NCI-H1092 (cell line): ENCODE results near the gene GALE.
"Not testable (repeated sequence)": the region's sequence is repeated elsewhere in the genome, so short reads cannot be mapped to it uniquely, and the experiment has no call there.

Experiments
- DNase-seq: peaks from one replicate; lab custom pipeline; 2025; lab: John Stamatoyannopoulos, UW

The GALE gene

DNA sequence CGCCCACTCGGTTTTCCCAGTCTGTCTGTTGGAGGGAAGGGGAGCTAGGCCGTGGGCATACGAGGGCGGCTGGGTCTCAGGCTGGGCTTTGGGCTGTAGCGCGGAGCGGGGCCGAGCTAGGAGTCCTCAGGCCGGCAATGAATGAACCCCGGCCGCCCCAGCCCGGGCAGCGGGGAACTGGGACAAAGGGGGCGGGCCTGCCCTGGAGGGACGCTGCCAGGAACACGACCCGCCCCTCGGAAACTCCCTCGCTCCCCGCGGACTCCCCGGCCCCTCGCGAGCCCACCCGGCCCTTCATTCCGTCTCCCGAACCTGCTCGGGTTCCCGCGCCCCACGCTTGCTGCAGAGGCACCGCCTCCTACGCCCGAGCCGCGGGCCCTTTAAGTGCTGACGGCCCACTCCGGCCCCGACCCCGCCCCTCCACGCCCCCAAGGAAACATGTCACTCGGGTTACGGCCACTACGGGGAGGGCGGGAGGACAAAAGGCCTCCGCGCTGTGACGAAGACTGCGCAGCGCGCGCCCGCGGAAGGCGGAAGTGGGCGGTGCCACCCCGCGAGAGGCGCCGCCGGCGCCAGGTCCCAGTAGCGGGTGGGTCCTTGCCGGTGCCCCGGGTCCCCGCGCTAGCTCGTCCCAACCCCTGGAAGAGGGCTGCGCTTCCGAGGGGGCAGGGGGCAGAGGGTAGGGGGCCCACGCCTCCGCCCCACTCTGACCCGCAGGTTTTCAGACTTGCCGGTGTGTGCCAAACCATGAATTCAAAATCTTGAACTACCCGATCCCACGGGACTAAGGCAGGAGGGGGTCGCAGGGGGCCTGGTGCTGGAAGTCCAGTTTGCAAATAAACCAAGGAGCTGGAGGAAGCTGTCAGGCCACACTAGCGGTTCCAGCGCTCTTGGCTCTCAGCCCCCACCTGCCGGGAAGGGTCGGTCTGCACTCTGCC is at the start of gene GALE:
GALE (minus strand) TSS at position 355 of the 938 bp plus-strand sequence. CDS start 1,747 bp downstream, outside the sequence.
- DNase-seq = peak; percentile 95

DNA sequence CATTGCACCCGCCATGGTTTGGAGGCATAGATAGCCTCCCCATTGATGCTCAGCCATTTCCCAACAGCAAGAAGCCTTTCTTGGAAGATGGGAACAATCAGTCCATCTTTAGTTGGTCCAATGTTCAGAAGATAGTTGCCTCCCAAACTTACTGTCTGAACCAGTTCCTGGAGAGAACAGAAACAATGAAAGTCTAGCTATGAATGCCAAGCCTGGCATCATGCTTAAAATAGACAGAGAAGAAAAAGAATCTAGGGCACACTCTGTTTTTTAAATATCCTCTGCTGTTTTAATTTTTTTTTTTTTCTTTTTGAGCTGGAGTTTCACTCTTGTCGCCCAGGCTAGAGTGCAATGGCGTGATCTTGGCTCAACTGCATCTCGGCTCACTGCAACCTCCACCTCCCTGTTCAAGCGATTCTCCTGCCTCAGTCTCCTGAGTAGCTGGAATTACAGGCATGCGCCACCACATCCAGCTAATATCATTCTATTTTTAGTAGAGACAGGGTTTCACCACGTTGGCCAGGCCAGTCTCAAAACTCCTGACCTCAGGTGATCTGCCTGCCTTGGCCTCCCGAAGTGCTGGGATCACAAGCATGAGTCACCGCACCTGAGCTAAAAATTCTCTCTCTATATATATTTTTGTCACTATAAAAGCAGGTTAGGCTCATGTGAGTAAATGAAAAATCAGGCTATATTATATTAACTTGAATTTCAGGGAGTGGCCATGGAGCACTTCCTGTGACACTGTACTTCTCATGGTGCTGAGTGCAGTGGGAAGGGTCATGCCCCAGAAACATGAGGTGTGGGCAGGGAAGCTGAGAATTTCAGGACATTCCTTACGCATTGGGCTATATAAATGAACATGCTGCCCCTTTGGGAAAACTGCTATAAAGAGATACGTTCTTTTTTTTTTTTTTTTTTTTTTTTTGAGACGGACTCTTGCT is 48.4 kb upstream of the GALE start:
- no peak for DNase-seq

DNA sequence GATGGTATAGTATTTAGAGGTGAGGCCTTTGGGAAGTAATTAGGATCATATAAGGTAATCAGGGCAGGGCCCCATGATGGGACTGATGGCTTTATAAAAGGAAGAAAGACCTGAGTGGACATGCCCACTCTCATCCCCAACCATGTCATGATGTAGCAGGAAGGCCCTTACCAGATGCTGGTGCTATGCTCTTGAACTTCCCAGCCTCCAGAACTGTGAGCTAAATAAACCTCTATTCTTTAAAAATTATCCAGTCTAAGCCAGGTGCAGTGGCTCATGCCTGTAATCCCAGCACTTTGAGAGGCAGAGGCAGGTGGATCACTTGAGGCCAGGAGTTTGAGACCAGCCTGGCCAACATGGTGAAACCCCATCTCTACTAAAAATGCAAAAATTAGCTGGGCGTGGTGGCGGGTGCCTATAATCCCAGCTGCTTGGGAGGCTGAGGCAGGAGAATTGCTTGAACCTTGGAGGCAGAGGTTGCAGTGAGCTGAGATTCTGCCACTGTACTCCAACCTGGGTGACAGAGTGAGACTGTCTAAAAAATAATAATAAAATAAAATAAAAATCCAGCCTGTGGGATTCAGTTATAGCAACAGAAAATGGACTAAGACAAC is 47.0 kb upstream of the GALE start:
- DNase-seq = not testable (repeated sequence)

DNA sequence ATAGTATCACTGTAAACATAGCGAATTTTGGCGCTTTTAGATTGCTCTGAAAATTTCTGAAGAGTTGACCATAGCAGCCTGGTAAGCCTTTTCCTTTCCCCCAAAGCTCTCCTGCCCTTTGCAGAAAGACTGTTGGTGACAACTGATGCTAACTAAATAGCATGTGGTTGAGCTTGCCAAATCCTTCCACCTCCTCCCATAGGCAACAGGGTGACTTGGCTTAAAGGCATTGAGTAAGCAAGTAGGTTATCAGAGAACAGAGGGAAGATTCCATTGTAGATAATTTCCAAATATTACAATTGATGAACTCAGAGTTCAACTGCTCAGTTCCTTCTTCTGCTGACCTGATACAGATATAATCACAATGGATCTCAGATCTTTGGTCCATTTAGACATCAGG is 44.6 kb upstream of the GALE start:
- DNase-seq = no peak

DNA sequence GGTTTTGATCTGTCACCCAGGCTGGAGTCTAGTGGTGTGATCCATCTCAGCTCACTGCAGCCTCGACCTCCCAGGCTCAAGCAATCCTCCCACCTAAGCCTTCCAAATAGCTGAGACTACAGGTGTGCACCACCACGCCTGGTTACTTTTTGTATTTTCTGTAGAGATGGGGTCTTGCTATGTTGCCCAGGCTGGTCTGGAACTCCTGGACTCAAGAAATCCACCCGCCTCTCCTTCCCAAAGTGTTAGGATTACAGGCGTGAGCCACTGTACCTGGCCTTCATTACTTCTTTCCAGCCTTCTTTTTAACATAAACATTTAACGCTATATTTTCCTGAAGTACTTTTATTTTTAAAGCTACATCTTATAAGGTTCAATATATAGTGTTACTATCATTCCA is 43.1 kb upstream of the GALE start:
- DNase-seq = no peak

DNA sequence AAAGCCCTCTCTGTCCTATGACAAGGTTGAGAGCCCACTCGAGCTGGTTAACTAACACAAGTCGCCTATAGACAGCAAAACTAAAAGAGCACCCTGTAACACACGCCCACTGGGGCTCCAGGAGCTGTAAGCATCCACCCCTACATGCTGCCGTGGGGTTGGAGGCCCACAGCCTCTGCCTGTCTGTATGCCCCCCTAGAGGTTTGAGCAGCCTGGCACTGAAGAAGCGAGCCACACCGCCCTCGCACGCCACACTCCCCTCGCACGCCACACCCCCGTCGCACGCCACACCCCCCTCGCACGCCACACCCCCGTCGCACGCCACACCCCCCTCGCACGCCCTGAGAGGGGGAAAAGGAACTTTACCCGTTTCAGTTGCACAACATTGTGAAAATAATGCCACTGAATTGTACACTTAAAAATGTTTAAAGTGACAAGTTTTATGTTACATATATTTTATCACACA is 37.9 kb upstream of the GALE start:
- peak; percentile 17 for DNase-seq

DNA sequence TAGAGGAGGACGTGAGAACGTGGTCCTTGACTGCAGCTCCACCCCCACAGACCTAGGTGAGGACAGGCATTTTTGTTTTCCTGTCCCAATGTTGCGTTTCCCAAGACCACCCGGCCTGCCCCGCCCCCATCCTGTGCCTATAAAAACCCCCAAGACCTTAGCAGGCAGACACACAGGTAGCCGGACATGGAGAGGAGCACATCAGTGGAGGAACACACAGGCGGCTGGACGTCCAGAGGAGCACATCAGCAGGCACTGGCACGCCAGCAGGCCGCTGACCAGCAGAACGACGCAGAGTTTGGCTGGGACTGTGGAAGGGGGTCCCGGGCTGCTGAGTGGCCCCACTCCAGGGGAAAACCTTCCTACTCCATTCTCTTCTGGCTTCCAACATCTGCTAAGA is 37.4 kb upstream of the GALE start:
- no peak for DNase-seq

DNA sequence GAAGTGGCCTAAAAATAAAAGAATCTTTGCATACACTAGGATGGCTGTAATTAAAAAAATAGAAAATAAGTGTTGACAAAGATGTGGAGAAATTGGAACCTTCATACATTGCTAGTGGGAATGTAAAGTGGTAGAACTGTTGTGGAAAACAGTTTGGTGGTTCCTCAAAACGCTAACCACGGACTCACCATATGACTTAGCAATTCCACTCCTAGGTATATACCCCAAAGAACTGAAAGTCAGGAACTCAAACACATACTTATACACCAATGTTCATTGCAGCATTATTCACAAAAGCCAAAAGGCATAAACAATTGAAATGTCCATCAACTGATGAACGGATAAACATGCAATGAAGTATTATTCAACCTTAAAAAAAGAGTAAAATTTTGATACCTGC is 35.5 kb upstream of the GALE start:
- no peak for DNase-seq

DNA sequence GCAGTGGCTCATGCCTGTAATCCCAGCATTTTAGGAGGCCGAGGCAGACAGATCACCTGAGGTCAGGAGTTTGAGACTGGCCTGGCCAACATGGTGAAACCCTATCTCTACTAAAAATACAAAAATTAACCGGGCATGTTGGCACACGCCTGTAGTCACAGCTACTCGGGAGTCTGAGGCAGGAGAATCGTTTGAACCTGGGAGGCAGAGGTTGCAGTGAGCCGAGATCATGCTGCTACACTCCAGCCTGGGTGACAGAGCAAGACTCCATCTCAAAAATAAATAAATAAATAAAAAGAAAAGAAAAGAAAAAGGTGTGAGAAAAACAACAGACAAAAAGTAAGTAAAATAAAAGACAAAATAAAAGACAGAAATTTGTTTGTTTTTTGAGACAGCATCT is 33.6 kb upstream of the GALE start:
- not testable (repeated sequence) for DNase-seq

DNA sequence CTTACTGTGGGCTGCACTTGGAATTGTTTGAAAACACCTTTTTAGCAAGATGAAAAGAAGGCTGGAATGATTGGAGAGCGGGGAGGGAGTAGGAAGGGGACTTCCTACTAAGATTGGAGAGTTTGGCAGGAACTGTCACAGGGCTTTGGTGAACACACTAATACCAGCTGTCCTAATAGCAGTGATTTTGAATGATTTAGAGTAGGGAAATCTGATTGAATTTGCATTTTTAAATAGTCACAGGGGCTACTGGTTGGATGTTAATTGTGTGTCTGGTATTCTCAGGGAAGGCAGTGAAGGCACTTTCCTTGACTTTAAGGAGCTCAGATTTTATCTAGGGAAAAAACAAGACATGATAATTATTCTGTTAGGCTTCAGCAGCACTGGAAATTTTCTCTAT is 27.2 kb upstream of the GALE start:
- DNase-seq = no peak

DNA sequence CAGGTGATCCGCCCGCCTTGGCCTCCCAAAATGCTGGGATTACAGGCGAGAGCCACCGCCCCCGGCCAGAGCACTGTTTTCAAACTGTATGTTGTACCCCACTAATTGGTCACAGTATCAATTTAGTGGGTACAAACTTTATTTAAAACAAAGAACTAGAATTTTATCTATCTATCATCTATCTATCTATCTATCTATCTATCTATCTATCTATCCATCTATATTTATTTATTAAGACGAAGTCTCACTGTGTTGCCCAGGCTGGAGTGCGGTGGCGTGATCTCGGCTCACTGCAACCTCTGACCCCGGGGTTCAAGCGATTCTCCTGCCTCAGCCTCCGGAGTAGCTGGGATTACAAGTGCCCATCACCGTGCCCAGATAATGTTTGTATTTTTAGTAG is 26.0 kb upstream of the GALE start:
- not testable (repeated sequence) for DNase-seq

DNA sequence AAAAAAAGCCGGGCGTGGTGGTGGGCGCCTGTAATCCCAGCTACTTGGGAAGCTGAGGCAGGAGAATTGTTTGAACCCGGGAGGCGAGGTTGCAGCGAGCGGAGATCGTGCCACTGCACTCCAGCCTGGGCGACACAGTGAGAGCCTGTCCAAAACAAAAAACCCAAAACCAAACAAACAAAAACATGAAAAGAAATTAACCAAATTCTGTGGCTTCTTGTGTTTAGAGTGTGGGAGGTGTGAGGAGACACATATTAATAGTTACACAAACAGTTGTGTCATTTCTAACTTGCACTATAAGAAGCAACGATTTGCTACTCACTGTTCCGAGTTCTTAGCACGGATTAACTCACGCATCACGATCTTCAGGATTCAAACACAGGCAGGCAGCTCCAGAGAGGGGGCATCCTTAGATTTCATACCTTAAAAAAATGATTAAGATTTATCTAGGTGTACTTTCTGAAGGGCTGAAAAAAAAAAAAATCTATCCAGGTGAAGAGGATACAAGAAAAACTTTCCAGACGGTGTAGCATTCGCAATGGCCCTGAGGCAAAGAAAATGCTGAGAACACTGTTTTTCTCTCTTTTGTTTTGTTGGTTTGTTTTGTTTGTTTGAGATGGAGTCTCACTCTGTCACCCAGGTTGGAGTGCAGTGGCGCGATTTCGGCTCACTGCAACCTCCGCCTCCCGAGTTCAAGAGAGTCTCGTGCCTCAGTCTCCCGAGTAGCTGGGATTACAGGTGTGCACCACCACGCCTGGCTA is 25.4 kb upstream of the GALE start:
- no peak for DNase-seq

DNA sequence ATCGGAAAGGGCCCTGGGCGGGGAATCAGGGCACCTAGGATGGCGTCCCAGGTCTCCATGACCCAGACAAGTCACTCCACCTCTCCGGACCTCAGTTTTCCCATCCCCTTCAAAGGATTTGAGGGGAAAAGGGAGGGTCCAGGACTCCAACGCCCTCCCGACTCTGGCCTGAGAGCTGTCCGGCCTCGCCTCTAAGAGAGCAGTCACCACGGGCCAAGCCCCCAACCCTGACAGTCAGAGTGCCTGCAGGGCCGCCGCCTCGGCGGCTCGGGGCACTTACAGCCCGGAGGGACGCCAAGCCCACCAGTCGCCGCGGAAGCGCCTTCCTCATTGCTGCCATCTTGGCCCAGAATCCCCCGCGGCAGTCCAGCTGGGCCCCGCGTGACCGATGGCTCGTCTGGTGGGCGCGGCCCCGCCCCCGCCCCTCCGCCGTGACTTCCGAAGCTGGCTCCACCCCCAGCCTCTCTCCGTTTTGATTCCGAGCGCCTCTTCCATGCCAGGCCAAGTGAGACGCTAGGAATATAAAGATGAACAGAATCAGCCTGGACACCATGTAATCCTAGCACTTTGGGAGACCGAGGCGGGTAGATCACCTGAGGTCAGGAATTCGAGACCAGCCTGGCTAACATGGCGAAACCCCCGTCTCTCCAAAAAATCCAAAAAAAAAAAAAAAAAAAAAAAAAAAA is 24.7 kb upstream of the GALE start, which contains the start of gene HMGCL:
HMGCL (minus strand) TSS at position 354 of the 686 bp plus-strand sequence; CDS start at position 340, 14 bp downstream.
- DNase-seq = peak; percentile 92

DNA sequence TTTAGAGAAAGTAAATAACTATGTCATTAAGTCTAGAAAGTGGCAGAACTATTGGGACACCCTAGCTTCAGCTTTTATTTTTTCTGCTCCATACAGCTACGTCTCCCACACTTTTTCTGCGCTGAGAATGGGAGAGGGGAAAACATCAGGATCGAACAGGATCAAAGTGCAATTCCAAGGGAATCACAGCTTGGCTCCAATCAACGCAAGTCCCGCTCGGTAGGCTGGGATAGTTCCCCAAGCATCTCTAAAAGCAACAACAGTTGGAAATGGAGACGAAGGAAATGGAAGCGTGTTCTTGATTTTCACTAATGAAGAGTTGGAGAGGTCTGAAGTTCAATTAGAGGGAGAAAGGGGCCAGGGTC is 24.1 kb upstream of the GALE start:
- no peak for DNase-seq

DNA sequence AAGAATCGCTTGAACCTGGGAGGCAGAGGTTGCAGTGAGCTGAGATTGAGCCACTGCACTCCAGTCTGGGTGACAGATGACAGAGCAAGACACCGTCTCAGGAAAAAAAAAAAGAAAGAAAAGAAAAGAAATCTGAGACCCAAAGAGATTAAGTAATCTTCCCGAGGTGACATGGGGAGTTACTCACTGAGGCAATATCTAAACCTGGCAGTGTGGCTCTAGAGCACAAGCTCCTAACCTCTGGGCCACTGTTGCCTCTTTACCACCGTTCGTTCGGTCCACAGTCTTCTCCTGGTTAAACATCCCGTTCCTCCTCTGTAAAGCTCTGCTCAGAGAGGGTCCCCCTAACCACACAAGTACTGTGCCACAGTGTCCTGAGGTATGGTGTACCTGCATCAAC is 23.2 kb upstream of the GALE start:
- DNase-seq = no peak

DNA sequence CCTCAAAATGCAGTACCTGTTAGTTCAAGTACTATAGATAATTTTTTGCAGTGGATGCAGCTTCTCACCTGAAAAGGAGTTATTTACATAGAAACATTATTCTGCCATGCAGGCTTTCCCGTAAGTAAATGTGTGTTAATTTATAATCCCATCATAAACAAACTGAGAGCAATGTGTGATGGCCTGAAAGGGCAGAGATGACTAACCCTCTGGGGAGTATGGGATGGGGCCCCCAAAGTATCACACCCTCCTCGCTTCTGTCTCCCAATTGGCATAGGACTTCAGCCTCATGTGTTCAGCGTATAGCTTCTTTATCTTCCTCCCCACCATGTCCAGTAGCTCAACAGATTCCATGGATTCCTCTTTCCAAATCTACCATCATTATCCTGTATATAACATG is 17.1 kb upstream of the GALE start:
- DNase-seq = no peak

DNA sequence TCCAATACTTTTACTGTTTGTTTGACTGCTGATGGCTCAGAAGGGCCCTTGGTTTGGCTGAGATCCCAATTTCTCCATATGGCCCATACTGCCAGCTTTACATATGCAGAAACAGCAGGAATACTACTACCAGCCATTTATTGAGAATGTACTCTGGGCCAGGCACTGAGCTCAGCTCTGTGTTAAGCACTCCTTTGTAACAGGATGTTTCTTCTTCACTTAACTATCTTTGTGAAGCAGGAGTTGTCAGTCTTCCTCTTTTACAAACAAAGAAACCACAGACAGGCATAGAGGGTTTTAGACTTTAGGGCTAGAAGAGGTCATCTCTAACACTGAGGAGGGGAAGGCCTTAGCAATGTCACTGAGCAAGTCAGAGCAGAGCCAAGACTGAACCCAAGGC is 16.4 kb upstream of the GALE start:
- DNase-seq = no peak

DNA sequence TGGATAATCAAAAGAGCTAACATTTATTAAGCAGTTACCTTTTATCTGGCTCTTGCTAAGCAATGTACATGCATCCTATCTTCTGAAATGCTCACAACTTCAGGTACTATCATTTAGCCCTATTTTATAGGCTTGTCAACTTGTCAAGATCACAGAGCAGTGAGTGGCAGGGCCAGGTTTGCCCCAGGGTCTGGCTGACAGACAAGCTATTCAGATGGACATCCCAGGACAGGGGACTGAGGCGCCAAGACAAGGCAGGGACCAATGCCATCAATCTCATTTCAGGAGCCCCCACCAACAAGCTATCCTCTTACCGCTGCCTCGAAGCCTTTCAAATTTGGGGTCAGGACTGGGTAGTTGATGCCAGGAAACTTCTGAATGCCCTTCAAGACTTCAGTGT is 15.8 kb upstream of the GALE start:
- DNase-seq = no peak

DNA sequence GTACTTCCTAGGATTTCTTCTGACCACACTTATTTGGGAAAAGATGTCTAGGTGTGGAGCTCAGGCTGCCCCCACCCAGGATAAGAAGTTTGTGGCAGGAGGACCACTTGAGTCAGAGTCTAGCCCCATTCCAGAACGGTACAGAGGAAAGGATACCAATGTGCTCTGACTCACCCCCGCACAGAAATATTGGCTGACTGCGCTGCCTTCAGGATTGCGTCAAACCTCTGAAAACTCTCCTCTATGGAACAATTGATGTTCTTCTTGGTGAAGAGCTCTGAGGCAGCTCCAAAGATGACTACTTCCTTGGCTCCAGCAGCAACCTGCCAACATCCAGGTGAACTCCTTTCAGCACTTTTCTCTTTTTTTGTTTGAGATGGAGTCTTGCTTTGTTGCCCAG is 13.5 kb upstream of the GALE start:
- no peak for DNase-seq

DNA sequence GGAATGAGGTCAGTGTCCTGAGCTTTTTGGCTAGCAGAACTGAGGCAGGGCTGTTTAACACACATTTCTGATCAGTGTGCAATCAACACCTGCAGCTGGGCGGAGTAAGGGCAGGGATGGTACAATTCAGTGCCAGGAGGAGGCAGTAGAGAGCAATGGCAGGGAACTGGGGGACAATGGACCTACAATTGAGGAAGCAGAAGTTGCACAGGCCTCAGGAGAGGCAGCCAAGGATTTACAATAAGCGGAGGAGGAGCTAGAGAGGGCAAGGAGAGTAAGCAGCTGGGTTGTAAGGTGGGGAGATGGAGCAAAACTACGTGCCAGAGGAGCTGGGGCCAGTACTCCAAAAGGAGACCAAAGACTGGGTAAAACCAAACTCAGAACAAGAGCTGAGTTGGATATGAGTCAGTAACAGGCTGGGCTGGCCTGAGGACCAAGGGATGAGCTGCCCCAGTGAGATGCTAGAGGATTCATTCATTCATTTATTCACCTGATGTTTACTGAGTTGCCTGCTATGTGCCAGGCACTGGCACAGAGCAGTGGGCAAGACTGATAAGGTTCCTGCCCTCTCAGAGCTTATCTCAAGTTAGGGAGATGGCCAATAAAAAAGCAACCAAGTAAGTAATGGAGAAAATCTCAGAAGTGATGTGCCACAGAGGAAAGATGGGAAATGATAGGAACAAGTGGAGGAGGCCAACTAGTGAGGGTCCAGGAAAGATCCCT is 10.4 kb upstream of the GALE start:
- peak; percentile 31 for DNase-seq
